HepG2 (cell line): Measurements from ENCODE around the gene LCMT2. TPM values are rescaled to one million over a fixed set of nuclear protein-coding genes. Genes with fewer than 3 reads are reported as not detected.

ENCODE experiments used
- ATAC-seq: fragments of 200-7000 bp; cut with Tn5 transposase; 3 replicates; pipeline ENCODE4 v1.9.1; 2020; ENCODE audit warnings: mild to moderate bottlenecking, moderate library complexity
- BruUV-seq: library from RNA; stranded (reverse); fragments of 400-500 nt; replicated peaks from 2 replicates; lab custom pipeline; 2021; lab: Mats Ljungman, UMichigan
- CTCF ChIA-PET: fragments of 300-600 bp; formaldehyde crosslinking; extraction: SDS; loops from one replicate; lab custom pipeline; 2021; ENCODE audit warnings: low total read pairs, inconsistent platforms, low intra/inter-chr PET ratio; lab: Yijun Ruan, JAX
- POLR2A ChIA-PET: fragments of 350-600 bp; sonication (Branson Sonifier 250); formaldehyde crosslinking; loops from one replicate; lab custom pipeline; 2020; ENCODE audit warnings: antibody characterized with exemption, inconsistent platforms; lab: Yijun Ruan, JAX
- DNase-seq: peaks from one replicate; pipeline ENCODE4 v3.0.0-alpha.2; 2015; ENCODE audit warnings: low spot score
- FAIRE-seq: peaks from 3 replicates; lab custom pipeline; 2011; peaks lifted over from hg19 to GRCh38; lab: Jason Lieb, UNC
- H2AFZ ChIP-seq: one replicate; pipeline ENCODE4 v1.6.1; 2011; ENCODE audit warnings: low read length, inconsistent platforms
- H3K27ac ChIP-seq: fragments of 300-600 bp; 3 replicates; pipeline ENCODE4 v1.8.0; 2011; ENCODE audit warnings: mixed run types, mild to moderate bottlenecking, mixed read lengths, low read length, inconsistent platforms; ENCODE audit not compliant: insufficient read depth; ENCODE audit errors: extremely low read length
- H3K27me3 ChIP-seq, 2 experiments: fragments of 200-600 bp in 1 of 2; 2 replicates in 1 of 2; 3 replicates in 1 of 2; pipeline versions ENCODE4 v1.6.0 to v1.8.0; 2011; ENCODE audit warnings: low read length in 2 of 2, mild to moderate bottlenecking in 2 of 2, moderate library complexity in 2 of 2, inconsistent platforms in 1 of 2; ENCODE audit not compliant: insufficient read depth in 2 of 2, control insufficient read depth in 1 of 2
- H3K36me3 ChIP-seq, 2 experiments: fragments of 200-600 bp in 1 of 2; replicated peaks in 1 of 2; 2 replicates in 1 of 2; 3 replicates in 1 of 2; pipeline versions ENCODE4 v1.5.1 to v1.8.0; 2011; ENCODE audit warnings: low read length in 2 of 2, inconsistent platforms in 1 of 2; ENCODE audit not compliant: insufficient read depth in 2 of 2, control insufficient read depth in 1 of 2
- H3K4me1 ChIP-seq: 2 replicates; pipeline ENCODE4 v1.5.1; 2012; ENCODE audit warnings: low read length, inconsistent platforms; ENCODE audit not compliant: insufficient read depth
- H3K4me2 ChIP-seq: 2 replicates; pipeline ENCODE4 v1.6.0; 2011; ENCODE audit warnings: low read depth, low read length, inconsistent platforms
- H3K4me3 ChIP-seq, 3 experiments: fragments of 200-600 bp in 1 of 3; sonication (generic), shearing (Covaris generic) in 1 of 3; replicated peaks in 1 of 3; 2 replicates each; pipeline ENCODE4 v1.5.1; 2011 to 2016; ENCODE audit warnings: low read length in 3 of 3, inconsistent platforms in 2 of 3, low read depth in 2 of 3, mild to moderate bottlenecking in 2 of 3, control low read depth in 1 of 3, mixed read lengths in 1 of 3; ENCODE audit not compliant: insufficient read depth in 1 of 3
- H3K79me2 ChIP-seq: one replicate; pipeline ENCODE4 v1.6.1; 2011; ENCODE audit warnings: low read length, inconsistent platforms; ENCODE audit not compliant: insufficient read depth
- H3K9ac ChIP-seq: 2 replicates; pipeline ENCODE4 v1.6.0; 2011; ENCODE audit warnings: mild to moderate bottlenecking, low read depth, low read length, inconsistent platforms; ENCODE audit not compliant: insufficient read depth
- H3K9me3 ChIP-seq: 2 replicates; pipeline ENCODE4 v1.5.1; 2012; ENCODE audit warnings: mild to moderate bottlenecking, low read length
- H4K20me1 ChIP-seq: 2 replicates; pipeline ENCODE4 v1.6.0; 2011; ENCODE audit warnings: inconsistent platforms, mild to moderate bottlenecking, low read length, moderate library complexity; ENCODE audit not compliant: insufficient read depth
- ATF7 ChIP-seq, 2 experiments: fragments of 450-650 bp in 1 of 2; sonication (generic) in 1 of 2; formaldehyde crosslinking in 1 of 2; IDR thresholded peaks; 2 replicates each; pipeline versions ENCODE4 v1.4.0 to v1.6.1; 2016 to 2020; ENCODE audit warnings: antibody characterized with exemption in 1 of 2, mild to moderate bottlenecking in 1 of 2, missing genetic modification reagents in 1 of 2
- DPF2 ChIP-seq: sonication (generic); formaldehyde crosslinking; IDR thresholded peaks from 2 replicates; pipeline ENCODE4 v1.4.0; 2020; ENCODE audit warnings: mild to moderate bottlenecking, low read depth, missing genetic modification reagents, borderline replicate concordance
- HDAC1 ChIP-seq: sonication (generic); formaldehyde crosslinking; IDR thresholded peaks from 2 replicates; pipeline ENCODE4 v1.5.1; 2020; ENCODE audit warnings: mild to moderate bottlenecking, missing genetic modification reagents
- KLF11 ChIP-seq: IDR thresholded peaks from 2 replicates; pipeline ENCODE4 v1.6.1; 2016; ENCODE audit warnings: missing compliant biosample characterization
- MAFK ChIP-seq, 2 experiments: IDR thresholded peaks in 1 of 2; conservative IDR thresholded peaks in 1 of 2; 2 replicates each; pipeline ENCODE4 v1.6.1; 2011; ENCODE audit warnings: improper control_type of control experiment in 2 of 2, low read length in 2 of 2
- NFKB2 ChIP-seq: sonication (generic); formaldehyde crosslinking; IDR thresholded peaks from 2 replicates; pipeline ENCODE4 v1.4.0; 2020; ENCODE audit warnings: missing genetic modification reagents, borderline replicate concordance
- PLRG1 ChIP-seq: fragments of 450-650 bp; conservative IDR thresholded peaks from 2 replicates; pipeline ENCODE4 v1.6.1; 2016
- SP2 ChIP-seq: sonication (generic); formaldehyde crosslinking; IDR thresholded peaks from 2 replicates; pipeline ENCODE4 v1.5.1; 2020; ENCODE audit warnings: mild to moderate bottlenecking, missing genetic modification reagents
- TEF ChIP-seq: sonication (generic); formaldehyde crosslinking; IDR thresholded peaks from 2 replicates; pipeline ENCODE4 v1.5.0; 2020; ENCODE audit warnings: missing genetic modification reagents
- ZNF333 ChIP-seq: sonication (generic); formaldehyde crosslinking; IDR thresholded peaks from 2 replicates; pipeline ENCODE4 v1.4.0; 2020; ENCODE audit warnings: mild to moderate bottlenecking, missing genetic modification reagents, borderline replicate concordance
- ZNF414 ChIP-seq: sonication (generic); formaldehyde crosslinking; IDR thresholded peaks from 2 replicates; pipeline ENCODE4 v1.5.0; 2020; ENCODE audit warnings: missing genetic modification reagents
- ZNF460 ChIP-seq: sonication (generic); formaldehyde crosslinking; IDR thresholded peaks from 2 replicates; pipeline ENCODE4 v1.5.1; 2020; ENCODE audit warnings: missing genetic modification reagents, mild to moderate bottlenecking, borderline replicate concordance
- ZNF510 ChIP-seq: sonication (generic); formaldehyde crosslinking; IDR thresholded peaks from 2 replicates; pipeline ENCODE4 v1.4.0; 2020; ENCODE audit warnings: low read depth, mild to moderate bottlenecking, missing genetic modification reagents
- ZNF563 ChIP-seq: sonication (generic); formaldehyde crosslinking; IDR thresholded peaks from 2 replicates; pipeline ENCODE4 v1.8.0; 2022; ENCODE audit warnings: mild to moderate bottlenecking, moderate library complexity, missing genetic modification reagents
- ZNF7 ChIP-seq: IDR thresholded peaks from 2 replicates; pipeline ENCODE4 v1.6.1; 2016; ENCODE audit warnings: missing biosample characterization, missing genetic modification reagents
- WGBS: methylation state at CpG from one replicate; pipeline ENCODE4 v1.1.6; 2017; ENCODE audit warnings: low lambda C conversion rate; 5-methylcytosine and 5-hydroxymethylcytosine counted together
- in situ Hi-C: cut with HindIII; loops from 2 replicates; pipeline ENCODE4 v1.10.0; 2017; ENCODE audit warnings: low pct_unique_long_range_greater_than_20kb; ENCODE audit not compliant: extremely low pct_ligation_motif_present
- intact Hi-C: fragments of 100-400 bp; cut with micrococcal nuclease; formaldehyde crosslinking; loops from one replicate; pipeline ENCODE4 v1.10.0; 2022; ENCODE audit not compliant: unreplicated experiment
- polyA plus RNA-seq, 8 experiments: library from polyadenylated mRNA; depleted of rRNA in 3 of 8; stranded (reverse) in 7 of 8; unstranded in 1 of 8; fragments of >200 nt; fragmentation: Illumina TruSeq in 4 of 8; extraction: Trizol in 4 of 8; gene quantifications; 2 replicates each; pipeline versions ENCODE4 v1.2.1 to v1.2.3, GENCODE V29; 2011 to 2016; ENCODE audit warnings: low read depth in 4 of 8, missing spikeins in 1 of 8, mixed read lengths in 1 of 8; ENCODE audit not compliant: insufficient read depth in 1 of 8
- total RNA-seq, 5 experiments: library from RNA; depleted of rRNA; stranded (reverse); fragments of >200 nt; fragmentation: Illumina TruSeq; extraction: Trizol; gene quantifications; 2 replicates each; pipeline ENCODE4 v1.2.3, GENCODE V29; 2016; ENCODE audit warnings: low read depth in 1 of 5
- TF ChIP-seq, protein P1 (sequence below): sonication (generic); formaldehyde crosslinking; conservative IDR thresholded peaks from 2 replicates; pipeline ENCODE4 v1.4.0; 2020; ENCODE audit warnings: missing genetic modification reagents
- TF ChIP-seq, protein P2 (sequence below): IDR thresholded peaks from 2 replicates; pipeline ENCODE4 v1.6.1; 2016; ENCODE audit warnings: mild to moderate bottlenecking, missing biosample characterization, missing genetic modification reagents

LCMT2 gene
- total and polyA plus RNA-seq, 2 of the 13 experiments (the other 11 are each of a cell fraction or from before 2014, with no cell fraction given), result 6.9 to 9.1 TPM

GRCh38 chr15:43352693-43353382 is 22.5 kb upstream of the LCMT2 start:
- no peaks in the 10 kb centered on the region for H4K20me1 ChIP-seq
- BruUV-seq, result no TSS peak
- H3K36me3 ChIP-seq, result peaks cover 3 to 28% of the 10 kb centered on the region in 2 experiments; a peak in 3 of 5 replicates
- no peaks in the 10 kb centered on the region for H3K4me1 ChIP-seq
- DNase-seq (no peak), FAIRE-seq (no peak), ATAC-seq (no peak)
- no peaks in the 10 kb centered on the region for H3K79me2 ChIP-seq
- in situ Hi-C loops, result no loop called here
- no peak overlapping the region for H3K27ac ChIP-seq
- intact Hi-C loops, result no loop called here
- H3K4me3 ChIP-seq, result no peak overlapping the region
- POLR2A ChIA-PET, result no interaction called here
- WGBS, result 97% methylated on average over 2 of the region's 2 CpGs
- H3K27me3 ChIP-seq, result no peaks in the 10 kb centered on the region
- no peak for TF ChIP-seq ZNF510
- no peak for TF ChIP-seq KLF11 (CRISPR knock-in tag)
- no peak for TF ChIP-seq ZNF563 (CRISPR knock-in tag)
- no peak for TF ChIP-seq NFKB2 (CRISPR knock-in tag)
- TF ChIP-seq ATF7 (IDR thresholded peaks at IDR 0.05), result no peak
- TF ChIP-seq ATF7 (CRISPR knock-in tag; IDR thresholded peaks at IDR 0.05), result no peak
- CTCF ChIA-PET, result no interaction called here
- H2AFZ ChIP-seq, result no peak overlapping the region
- H3K9me3 ChIP-seq, result no peaks in the 10 kb centered on the region
- H3K9ac ChIP-seq, result no peak overlapping the region
- no peak overlapping the region for H3K4me2 ChIP-seq

DNA sequence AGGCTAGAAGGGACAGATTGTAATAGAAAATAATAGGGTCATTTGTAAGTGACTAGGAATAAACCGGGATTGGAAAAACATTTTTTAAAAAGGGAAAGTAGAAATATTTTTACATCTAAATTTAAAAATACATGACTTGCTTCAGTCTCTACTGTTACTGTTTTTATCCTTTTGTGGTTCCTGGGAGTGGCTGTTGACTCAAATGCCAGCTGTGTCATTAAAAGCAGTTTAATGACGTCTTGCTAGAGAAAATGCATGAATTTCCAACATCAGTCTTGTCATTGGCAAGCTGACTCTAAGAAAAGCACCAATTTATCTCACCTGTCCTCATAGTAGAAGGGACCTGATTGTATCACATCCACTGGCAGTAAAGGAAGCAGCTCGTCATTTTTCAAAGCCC is 16.7 kb upstream of the LCMT2 start:
- no peak overlapping the region for H3K4me2 ChIP-seq
- no TSS peak for BruUV-seq
- no peaks in the 10 kb centered on the region for H3K27me3 ChIP-seq
- ATAC-seq, result no peak
- H3K4me1 ChIP-seq, result no peaks in the 10 kb centered on the region
- no peak overlapping the region for H3K4me3 ChIP-seq
- peaks cover 9 to 39% of the 10 kb centered on the region in 2 experiments; a peak in 4 of 5 replicates for H3K36me3 ChIP-seq
- no peaks in the 10 kb centered on the region for H3K9me3 ChIP-seq
- 96% methylated on average over 3 of the region's 3 CpGs for WGBS
- CTCF ChIA-PET, result no interaction called here
- TF ChIP-seq ZNF7 (CRISPR knock-in tag) (no peak), ZNF460 (CRISPR knock-in tag) (no peak), TEF (no peak), PLRG1 (no peak), DPF2 (no peak), ZNF563 (CRISPR knock-in tag) (no peak), ZNF414 (CRISPR knock-in tag) (no peak), ZNF333 (CRISPR knock-in tag) (no peak), SP2 (no peak), HDAC1 (no peak), MAFK (conservative IDR thresholded peaks at IDR 0.05 in 1 of 2, IDR thresholded peaks at IDR 0.05 in 1 of 2; ENCODE audit: low read length in 2 of 2) (no peak)
- TF ChIP-seq, protein P1, sequence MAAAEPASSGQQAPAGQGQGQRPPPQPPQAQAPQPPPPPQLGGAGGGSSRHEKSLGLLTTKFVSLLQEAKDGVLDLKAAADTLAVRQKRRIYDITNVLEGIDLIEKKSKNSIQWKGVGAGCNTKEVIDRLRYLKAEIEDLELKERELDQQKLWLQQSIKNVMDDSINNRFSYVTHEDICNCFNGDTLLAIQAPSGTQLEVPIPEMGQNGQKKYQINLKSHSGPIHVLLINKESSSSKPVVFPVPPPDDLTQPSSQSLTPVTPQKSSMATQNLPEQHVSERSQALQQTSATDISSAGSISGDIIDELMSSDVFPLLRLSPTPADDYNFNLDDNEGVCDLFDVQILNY (CRISPR knock-in tag), result no peak
- TF ChIP-seq, protein P2, sequence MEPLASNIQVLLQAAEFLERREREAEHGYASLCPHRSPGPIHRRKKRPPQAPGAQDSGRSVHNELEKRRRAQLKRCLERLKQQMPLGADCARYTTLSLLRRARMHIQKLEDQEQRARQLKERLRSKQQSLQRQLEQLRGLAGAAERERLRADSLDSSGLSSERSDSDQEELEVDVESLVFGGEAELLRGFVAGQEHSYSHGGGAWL, result no peak
- DNase-seq, result no peak
- no peak for FAIRE-seq
- H4K20me1 ChIP-seq, result no peaks in the 10 kb centered on the region
- intact Hi-C loops (no loop called here), in situ Hi-C loops (no loop called here)
- no peaks in the 10 kb centered on the region for H3K79me2 ChIP-seq
- H3K27ac ChIP-seq, result no peak overlapping the region
- no peak overlapping the region for H2AFZ ChIP-seq
- no peak overlapping the region for H3K9ac ChIP-seq
- POLR2A ChIA-PET, result no interaction called here
